WTC11 (cell line): ENCODE measurements around the gene ROBO1.

ENCODE experiments used
- CBFB ChIP-seq: sonication (generic); formaldehyde crosslinking; IDR thresholded peaks from 2 replicates; pipeline ENCODE4 v1.8.1; 2022; ENCODE audit warnings: mild to moderate bottlenecking, low read depth, missing genetic modification reagents
- ELF4 ChIP-seq: sonication (generic); formaldehyde crosslinking; IDR thresholded peaks from 2 replicates; pipeline ENCODE4 v1.8.1; 2022; ENCODE audit warnings: low read depth, mild to moderate bottlenecking, moderate library complexity, missing genetic modification reagents
- FOXK1 ChIP-seq: sonication (generic); formaldehyde crosslinking; IDR thresholded peaks from 2 replicates; pipeline ENCODE4 v1.8.0; 2022; ENCODE audit warnings: mild to moderate bottlenecking, moderate library complexity, missing genetic modification reagents
- GABPB1 ChIP-seq: sonication (generic); formaldehyde crosslinking; IDR thresholded peaks from 2 replicates; pipeline ENCODE4 v1.8.1; 2023; ENCODE audit warnings: mild to moderate bottlenecking, missing genetic modification reagents
- MYBL2 ChIP-seq: sonication (generic); formaldehyde crosslinking; IDR thresholded peaks from 2 replicates; pipeline ENCODE4 v1.8.1; 2023; ENCODE audit warnings: mild to moderate bottlenecking, moderate library complexity, missing genetic modification reagents
- NFE2L1 ChIP-seq: sonication (generic); formaldehyde crosslinking; IDR thresholded peaks from 2 replicates; pipeline ENCODE4 v1.8.1; 2023; ENCODE audit warnings: missing genetic modification reagents
- SP1 ChIP-seq: sonication (generic); formaldehyde crosslinking; conservative IDR thresholded peaks from 2 replicates; pipeline ENCODE4 v1.8.1; 2022; ENCODE audit warnings: missing genetic modification reagents
- TEAD1 ChIP-seq: sonication (generic); formaldehyde crosslinking; IDR thresholded peaks from 2 replicates; pipeline ENCODE4 v1.8.0; 2022; ENCODE audit warnings: mild to moderate bottlenecking, missing genetic modification reagents
- TP53 ChIP-seq: sonication (generic); formaldehyde crosslinking; IDR thresholded peaks from 2 replicates; pipeline ENCODE4 v1.8.1; 2023; ENCODE audit warnings: mild to moderate bottlenecking, missing genetic modification reagents
- TF ChIP-seq, protein P1 (sequence below): fragments of 200-600 bp; IDR thresholded peaks from 2 replicates; pipeline ENCODE4 v1.8.0; 2022; ENCODE audit warnings: antibody characterized with exemption
- TF ChIP-seq, protein P2 (sequence below): sonication (generic); formaldehyde crosslinking; IDR thresholded peaks from 2 replicates; pipeline ENCODE4 v1.8.0; 2022; ENCODE audit warnings: mild to moderate bottlenecking, missing genetic modification reagents
- TF ChIP-seq, protein P3 (sequence below): sonication (generic); formaldehyde crosslinking; IDR thresholded peaks from 2 replicates; pipeline ENCODE4 v1.8.0; 2023; ENCODE audit warnings: mild to moderate bottlenecking, missing genetic modification reagents
- TF ChIP-seq, protein P4 (sequence below): sonication (generic); formaldehyde crosslinking; IDR thresholded peaks from 2 replicates; pipeline ENCODE4 v1.8.0; 2022; ENCODE audit warnings: mild to moderate bottlenecking, missing genetic modification reagents
- TF ChIP-seq, protein P5 (sequence below): sonication (generic); formaldehyde crosslinking; IDR thresholded peaks from 2 replicates; pipeline ENCODE4 v1.8.0; 2023; ENCODE audit warnings: missing genetic modification reagents

DNA sequence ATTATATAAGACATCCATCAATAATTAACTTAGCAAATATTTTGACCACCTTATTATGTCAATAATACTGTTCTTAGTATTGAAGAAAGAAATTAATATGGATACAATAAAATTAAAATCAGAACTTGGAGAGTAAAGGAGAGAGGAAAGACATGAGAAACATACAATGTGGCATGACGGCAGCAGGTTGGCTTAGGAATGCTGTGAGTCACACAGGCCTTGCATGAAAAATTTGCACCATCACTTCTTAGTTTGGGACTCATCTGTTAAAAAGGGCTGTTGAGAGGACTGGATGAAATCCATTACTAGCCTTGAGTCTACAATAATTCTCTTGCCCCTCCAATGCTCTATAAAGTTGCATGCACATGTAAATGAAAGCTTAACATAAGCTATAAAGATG, 880.8 kb downstream of the ROBO1 start:
- TF ChIP-seq, protein P1, sequence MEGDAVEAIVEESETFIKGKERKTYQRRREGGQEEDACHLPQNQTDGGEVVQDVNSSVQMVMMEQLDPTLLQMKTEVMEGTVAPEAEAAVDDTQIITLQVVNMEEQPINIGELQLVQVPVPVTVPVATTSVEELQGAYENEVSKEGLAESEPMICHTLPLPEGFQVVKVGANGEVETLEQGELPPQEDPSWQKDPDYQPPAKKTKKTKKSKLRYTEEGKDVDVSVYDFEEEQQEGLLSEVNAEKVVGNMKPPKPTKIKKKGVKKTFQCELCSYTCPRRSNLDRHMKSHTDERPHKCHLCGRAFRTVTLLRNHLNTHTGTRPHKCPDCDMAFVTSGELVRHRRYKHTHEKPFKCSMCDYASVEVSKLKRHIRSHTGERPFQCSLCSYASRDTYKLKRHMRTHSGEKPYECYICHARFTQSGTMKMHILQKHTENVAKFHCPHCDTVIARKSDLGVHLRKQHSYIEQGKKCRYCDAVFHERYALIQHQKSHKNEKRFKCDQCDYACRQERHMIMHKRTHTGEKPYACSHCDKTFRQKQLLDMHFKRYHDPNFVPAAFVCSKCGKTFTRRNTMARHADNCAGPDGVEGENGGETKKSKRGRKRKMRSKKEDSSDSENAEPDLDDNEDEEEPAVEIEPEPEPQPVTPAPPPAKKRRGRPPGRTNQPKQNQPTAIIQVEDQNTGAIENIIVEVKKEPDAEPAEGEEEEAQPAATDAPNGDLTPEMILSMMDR: no peak
- no peak for TF ChIP-seq NFE2L1 (CRISPR knock-in tag)
- TF ChIP-seq, protein P2, sequence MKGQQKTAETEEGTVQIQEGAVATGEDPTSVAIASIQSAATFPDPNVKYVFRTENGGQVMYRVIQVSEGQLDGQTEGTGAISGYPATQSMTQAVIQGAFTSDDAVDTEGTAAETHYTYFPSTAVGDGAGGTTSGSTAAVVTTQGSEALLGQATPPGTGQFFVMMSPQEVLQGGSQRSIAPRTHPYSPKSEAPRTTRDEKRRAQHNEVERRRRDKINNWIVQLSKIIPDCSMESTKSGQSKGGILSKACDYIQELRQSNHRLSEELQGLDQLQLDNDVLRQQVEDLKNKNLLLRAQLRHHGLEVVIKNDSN (CRISPR knock-in tag): no peak
- TF ChIP-seq, protein P3, sequence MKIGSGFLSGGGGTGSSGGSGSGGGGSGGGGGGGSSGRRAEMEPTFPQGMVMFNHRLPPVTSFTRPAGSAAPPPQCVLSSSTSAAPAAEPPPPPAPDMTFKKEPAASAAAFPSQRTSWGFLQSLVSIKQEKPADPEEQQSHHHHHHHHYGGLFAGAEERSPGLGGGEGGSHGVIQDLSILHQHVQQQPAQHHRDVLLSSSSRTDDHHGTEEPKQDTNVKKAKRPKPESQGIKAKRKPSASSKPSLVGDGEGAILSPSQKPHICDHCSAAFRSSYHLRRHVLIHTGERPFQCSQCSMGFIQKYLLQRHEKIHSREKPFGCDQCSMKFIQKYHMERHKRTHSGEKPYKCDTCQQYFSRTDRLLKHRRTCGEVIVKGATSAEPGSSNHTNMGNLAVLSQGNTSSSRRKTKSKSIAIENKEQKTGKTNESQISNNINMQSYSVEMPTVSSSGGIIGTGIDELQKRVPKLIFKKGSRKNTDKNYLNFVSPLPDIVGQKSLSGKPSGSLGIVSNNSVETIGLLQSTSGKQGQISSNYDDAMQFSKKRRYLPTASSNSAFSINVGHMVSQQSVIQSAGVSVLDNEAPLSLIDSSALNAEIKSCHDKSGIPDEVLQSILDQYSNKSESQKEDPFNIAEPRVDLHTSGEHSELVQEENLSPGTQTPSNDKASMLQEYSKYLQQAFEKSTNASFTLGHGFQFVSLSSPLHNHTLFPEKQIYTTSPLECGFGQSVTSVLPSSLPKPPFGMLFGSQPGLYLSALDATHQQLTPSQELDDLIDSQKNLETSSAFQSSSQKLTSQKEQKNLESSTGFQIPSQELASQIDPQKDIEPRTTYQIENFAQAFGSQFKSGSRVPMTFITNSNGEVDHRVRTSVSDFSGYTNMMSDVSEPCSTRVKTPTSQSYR (CRISPR knock-in tag): no peak
- no peak for TF ChIP-seq TEAD1 (CRISPR knock-in tag)
- TF ChIP-seq, protein P4, sequence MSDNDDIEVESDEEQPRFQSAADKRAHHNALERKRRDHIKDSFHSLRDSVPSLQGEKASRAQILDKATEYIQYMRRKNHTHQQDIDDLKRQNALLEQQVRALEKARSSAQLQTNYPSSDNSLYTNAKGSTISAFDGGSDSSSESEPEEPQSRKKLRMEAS (CRISPR knock-in tag): no peak
- no peak for TF ChIP-seq CBFB
- no peak for TF ChIP-seq GABPB1 (CRISPR knock-in tag)
- TF ChIP-seq TP53 (CRISPR knock-in tag): no peak
- TF ChIP-seq ELF4 (CRISPR knock-in tag): no peak
- TF ChIP-seq MYBL2 (CRISPR knock-in tag): no peak
- TF ChIP-seq FOXK1 (CRISPR knock-in tag): no peak
- no peak for TF ChIP-seq SP1 (CRISPR knock-in tag)
- TF ChIP-seq, protein P5, sequence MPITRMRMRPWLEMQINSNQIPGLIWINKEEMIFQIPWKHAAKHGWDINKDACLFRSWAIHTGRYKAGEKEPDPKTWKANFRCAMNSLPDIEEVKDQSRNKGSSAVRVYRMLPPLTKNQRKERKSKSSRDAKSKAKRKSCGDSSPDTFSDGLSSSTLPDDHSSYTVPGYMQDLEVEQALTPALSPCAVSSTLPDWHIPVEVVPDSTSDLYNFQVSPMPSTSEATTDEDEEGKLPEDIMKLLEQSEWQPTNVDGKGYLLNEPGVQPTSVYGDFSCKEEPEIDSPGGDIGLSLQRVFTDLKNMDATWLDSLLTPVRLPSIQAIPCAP (CRISPR knock-in tag): no peak
